ENCODE results near the gene CGNL1. TPM values are rescaled to one million over a fixed set of nuclear protein-coding genes. Genes with fewer than 3 reads are reported as not detected.

The CGNL1 gene
- polyA plus RNA-seq, 1 experiment, result 0.06 TPM

GRCh38 chr15:57596978-57597377 is 220.7 kb downstream of the CGNL1 start:
- no peaks in the 10 kb centered on the region for H3K27me3 ChIP-seq (ENCODE audit: control insufficient read depth, insufficient read depth, low read length)
- TF ChIP-seq CTCF (IDR thresholded peaks at IDR 0.05; ENCODE audit: insufficient read depth, low read depth, low read length), result no peak
- ChIA-PET POLR2A (no interaction called here), CTCF (interaction anchor here (1.2 to 1.8 kb wide), 2 partner anchors 13 to 37 kb away, joined by 3 to 7 read pairs; no protein-coding TSS in a partner anchor)
- DNase-seq (ENCODE audit: low read depth), result no peak
- no peaks in the 10 kb centered on the region for H3K36me3 ChIP-seq (ENCODE audit: control insufficient read depth, insufficient read depth, low read length)
- H3K4me3 ChIP-seq (ENCODE audit: low read depth, low read length), result no peak overlapping the region

- ChIA-PET CTCF (interaction anchor here (1.2 to 1.8 kb wide), 2 partner anchors 13 to 37 kb away, joined by 3 to 7 read pairs; no protein-coding TSS in a partner anchor), POLR2A (no interaction called here)
- TF ChIP-seq CTCF (IDR thresholded peaks at IDR 0.05; ENCODE audit: insufficient read depth, low read depth, low read length), result no peak
Measured at GRCh38 chr15:57597431-57597830, 221.1 kb downstream of the CGNL1 start.

GRCh38 chr15:57598346-57598745 is 222.0 kb downstream of the CGNL1 start:
- Histone ChIP-seq H3K36me3 (ENCODE audit: control insufficient read depth, insufficient read depth, low read length) (no peaks in the 10 kb centered on the region), H3K4me3 (ENCODE audit: low read depth, low read length) (no peak overlapping the region), H3K27me3 (ENCODE audit: control insufficient read depth, insufficient read depth, low read length) (no peaks in the 10 kb centered on the region)
- no peak for DNase-seq (ENCODE audit: low read depth)
- TF ChIP-seq CTCF (IDR thresholded peaks at IDR 0.05; ENCODE audit: insufficient read depth, low read depth, low read length), result no peak
- ChIA-PET POLR2A (no interaction called here), CTCF (interaction anchor here (1.1 to 1.3 kb wide), 4 partner anchors 14 to 56 kb away, joined by 3 to 5 read pairs (median 4); no protein-coding TSS in a partner anchor)

More at GRCh38 chr15:57597431-57597830, 221.1 kb downstream of the CGNL1 start:
- DNase-seq (ENCODE audit: low read depth), result no peak
- Histone ChIP-seq H3K36me3 (ENCODE audit: control insufficient read depth, insufficient read depth, low read length) (no peaks in the 10 kb centered on the region), H3K27me3 (ENCODE audit: control insufficient read depth, insufficient read depth, low read length) (no peaks in the 10 kb centered on the region), H3K4me3 (ENCODE audit: low read depth, low read length) (no peak overlapping the region)

GRCh38 chr15:57599296-57599810 is 223.0 kb downstream of the CGNL1 start:
- no peaks in the 10 kb centered on the region for H3K36me3 ChIP-seq (ENCODE audit: control insufficient read depth, insufficient read depth, low read length)
- POLR2A ChIA-PET, result no interaction called here
- no peaks in the 10 kb centered on the region for H3K27me3 ChIP-seq (ENCODE audit: control insufficient read depth, insufficient read depth, low read length)
- no peak overlapping the region for H3K4me3 ChIP-seq (ENCODE audit: low read depth, low read length)
- no peak for TF ChIP-seq CTCF (IDR thresholded peaks at IDR 0.05; ENCODE audit: insufficient read depth, low read depth, low read length)
- CTCF ChIA-PET, result interaction anchor here (0.6 to 1.3 kb wide), 6 partner anchors 10 to 57 kb away, joined by 3 to 5 read pairs (median 4); no protein-coding TSS in a partner anchor
- no peak for DNase-seq (ENCODE audit: low read depth)

- no peak for TF ChIP-seq CTCF (IDR thresholded peaks at IDR 0.05; ENCODE audit: insufficient read depth, low read depth, low read length)
- POLR2A ChIA-PET, result no interaction called here
- CTCF ChIA-PET, result interaction anchor here (1.0 to 1.2 kb wide), 2 partner anchors 10 to 11 kb away, joined by 3 to 5 read pairs; no protein-coding TSS in a partner anchor
- no peak for DNase-seq (ENCODE audit: low read depth)
- Histone ChIP-seq H3K36me3 (ENCODE audit: control insufficient read depth, insufficient read depth, low read length) (no peaks in the 10 kb centered on the region), H3K27me3 (ENCODE audit: control insufficient read depth, insufficient read depth, low read length) (no peaks in the 10 kb centered on the region), H3K4me3 (ENCODE audit: low read depth, low read length) (no peak overlapping the region)
Measured at GRCh38 chr15:57600197-57600596, 223.9 kb downstream of the CGNL1 start.

Small RNA genes lying within 50 kb of the gene (small RNA-seq; reads per million reads assigned to genes)
- gene RNU6-844P (ENCODE audit: insufficient read length, low read depth, low replicate concordance), result not detected

Other genes starting within 250 kb of the CGNL1 start
- gene MYZAP, start 215.4 kb downstream of the CGNL1 start, polyA plus RNA-seq (2011; rRNA removed), result 0.11 and 0.45 TPM in 2 replicates

Measured in BJ (cell line).